VCaP (cell line): ENCODE data around the gene ROBO3.

Source experiments
- H3K27ac ChIP-seq: fragments of 450-650 bp; 2 replicates; pipeline ENCODE4 v1.5.1; 2017
- TF ChIP-seq, protein P1 (sequence below): fragments of 450-650 bp; conservative IDR thresholded peaks from 2 replicates; pipeline ENCODE4 v1.5.1; 2017; ENCODE audit warnings: mild to moderate bottlenecking, moderate library complexity

Gene ROBO3

DNA sequence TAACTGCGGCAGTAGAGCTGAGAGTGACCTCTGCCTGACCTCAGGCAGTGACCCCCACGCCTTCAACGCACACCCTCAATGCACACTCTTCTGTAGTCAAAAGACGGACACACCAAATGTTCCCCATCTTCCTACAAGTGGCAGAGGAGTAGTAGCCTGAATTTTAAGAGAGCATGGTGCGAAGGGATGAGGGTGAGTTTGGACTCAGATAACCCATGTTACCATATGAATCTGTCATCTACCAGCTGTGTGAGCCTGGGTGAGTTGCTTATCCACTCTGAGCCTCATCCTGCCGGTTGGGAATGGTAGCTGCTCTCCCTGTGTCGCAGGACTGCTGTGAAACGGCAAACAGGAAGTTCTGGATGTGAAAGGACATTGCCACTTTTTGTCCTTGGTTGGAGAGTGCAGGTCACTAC, 20.6 kb upstream of the ROBO3 start:
- TF ChIP-seq, protein P1, sequence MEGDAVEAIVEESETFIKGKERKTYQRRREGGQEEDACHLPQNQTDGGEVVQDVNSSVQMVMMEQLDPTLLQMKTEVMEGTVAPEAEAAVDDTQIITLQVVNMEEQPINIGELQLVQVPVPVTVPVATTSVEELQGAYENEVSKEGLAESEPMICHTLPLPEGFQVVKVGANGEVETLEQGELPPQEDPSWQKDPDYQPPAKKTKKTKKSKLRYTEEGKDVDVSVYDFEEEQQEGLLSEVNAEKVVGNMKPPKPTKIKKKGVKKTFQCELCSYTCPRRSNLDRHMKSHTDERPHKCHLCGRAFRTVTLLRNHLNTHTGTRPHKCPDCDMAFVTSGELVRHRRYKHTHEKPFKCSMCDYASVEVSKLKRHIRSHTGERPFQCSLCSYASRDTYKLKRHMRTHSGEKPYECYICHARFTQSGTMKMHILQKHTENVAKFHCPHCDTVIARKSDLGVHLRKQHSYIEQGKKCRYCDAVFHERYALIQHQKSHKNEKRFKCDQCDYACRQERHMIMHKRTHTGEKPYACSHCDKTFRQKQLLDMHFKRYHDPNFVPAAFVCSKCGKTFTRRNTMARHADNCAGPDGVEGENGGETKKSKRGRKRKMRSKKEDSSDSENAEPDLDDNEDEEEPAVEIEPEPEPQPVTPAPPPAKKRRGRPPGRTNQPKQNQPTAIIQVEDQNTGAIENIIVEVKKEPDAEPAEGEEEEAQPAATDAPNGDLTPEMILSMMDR = no peak
- H3K27ac ChIP-seq = no peak overlapping the region

- TF ChIP-seq, protein P1 = no peak
- no peak overlapping the region for H3K27ac ChIP-seq
Observed at GRCh38 chr11:124846070-124846673, 19.1 kb upstream of the ROBO3 start.

DNA sequence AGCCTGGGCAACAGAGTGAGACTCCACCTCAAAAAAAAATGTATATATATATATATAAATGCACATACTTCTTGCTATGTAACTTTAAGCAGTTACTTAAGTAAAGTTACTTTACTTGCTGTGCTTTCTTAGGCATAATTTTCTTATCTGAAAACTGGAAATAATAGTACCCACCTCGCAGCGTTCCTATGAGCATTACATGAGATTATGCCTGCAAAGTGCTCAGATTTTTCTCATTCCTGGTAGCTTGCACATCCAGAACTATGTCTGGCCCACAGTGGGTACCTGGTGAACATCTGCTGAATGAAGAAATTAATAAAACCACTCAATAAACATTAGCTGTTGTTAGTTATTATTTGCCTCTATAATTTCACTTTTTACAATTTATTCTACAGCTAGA, 6.1 kb upstream of the ROBO3 start:
- H3K27ac ChIP-seq = no peak overlapping the region
- TF ChIP-seq, protein P1 = no peak

- H3K27ac ChIP-seq = no peak overlapping the region
Observed at GRCh38 chr11:124861670-124862069, 3.6 kb upstream of the ROBO3 start.

DNA sequence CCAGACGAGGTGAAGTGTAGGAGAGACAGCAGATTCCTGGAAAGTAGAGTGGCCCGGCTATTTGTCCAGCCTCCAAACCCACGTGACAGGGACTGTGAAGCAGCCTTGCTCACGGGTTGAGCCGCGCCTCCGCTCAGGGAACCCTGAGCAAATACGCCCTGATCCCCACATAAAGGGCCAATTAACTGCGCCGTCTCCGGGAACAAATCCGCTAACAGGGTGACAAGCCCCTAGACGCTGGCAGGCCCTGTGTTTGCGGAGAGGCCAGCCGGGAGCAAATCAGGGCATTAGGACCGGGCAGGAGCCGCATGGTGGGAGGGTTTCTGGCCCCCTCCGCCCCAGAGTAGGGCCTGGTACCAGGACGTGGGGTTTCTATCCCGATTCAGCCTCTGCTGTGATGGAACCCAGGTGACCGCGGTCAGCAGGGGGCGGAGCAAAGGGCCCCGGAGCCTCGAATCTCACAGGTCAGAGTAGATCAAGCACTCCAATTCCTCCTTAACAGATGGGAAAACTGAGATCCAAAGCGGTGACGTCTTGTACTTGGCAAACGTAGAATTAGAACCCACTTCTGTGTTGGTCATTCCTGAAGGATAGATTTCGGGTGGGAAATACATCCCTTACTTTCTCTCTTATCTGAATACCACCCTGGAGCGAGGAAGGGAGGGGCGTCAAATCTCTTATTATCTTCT, 2.0 kb upstream of the ROBO3 start:
- TF ChIP-seq, protein P1 = no peak
- H3K27ac ChIP-seq = no peak overlapping the region

More at GRCh38 chr11:124861670-124862069, 3.6 kb upstream of the ROBO3 start:
- TF ChIP-seq, protein P1 = no peak

GRCh38 chr11:124863826-124864165, 1.4 kb upstream of the ROBO3 start:
- H3K27ac ChIP-seq = no peak overlapping the region
- TF ChIP-seq, protein P1 = no peak

- no peak overlapping the region for H3K27ac ChIP-seq
Observed at GRCh38 chr11:124864176-124864891, 898 bp upstream of the ROBO3 start.

More at GRCh38 chr11:124864176-124864891, 898 bp upstream of the ROBO3 start:
- TF ChIP-seq, protein P1 = no peak
